GM12878 (cell line): ENCODE measurements around the gene PRR29. TPM values are rescaled to one million over a fixed set of nuclear protein-coding genes. Genes with fewer than 3 reads are reported as not detected.

Experiments
- ATAC-seq: fragments of 200-7000 bp; cut with Tn5 transposase; 3 replicates; pipeline ENCODE4 v1.9.1; 2020; ENCODE audit warnings: mild to moderate bottlenecking, moderate library complexity
- BruUV-seq: library from RNA; stranded (reverse); fragments of 400-500 nt; replicated peaks from 2 replicates; lab custom pipeline; 2021; lab: Mats Ljungman, UMichigan
- CTCF ChIA-PET: fragments of 300-600 bp; sonication (Branson Sonifier 250); formaldehyde crosslinking; extraction: SDS; loops from one replicate; lab custom pipeline; 2021; ENCODE audit warnings: inconsistent platforms; lab: Yijun Ruan, JAX
- POLR2A ChIA-PET: fragments of 350-600 bp; formaldehyde crosslinking; extraction: SDS; loops from one replicate; lab custom pipeline; 2021; ENCODE audit warnings: inconsistent platforms; lab: Charles Lee
- RAD21 ChIA-PET: fragments of 300-600 bp; sonication (Branson Sonifier 250); formaldehyde crosslinking; loops from one replicate; lab custom pipeline; 2023; ENCODE audit warnings: antibody characterized with exemption; ENCODE audit not compliant: unreplicated experiment; lab: Charles Lee
- SMC1A ChIA-PET: fragments of 300-600 bp; sonication (Branson Sonifier 250); formaldehyde crosslinking; loops from one replicate; lab custom pipeline; 2023; ENCODE audit not compliant: unreplicated experiment, uncharacterized antibody; lab: Charles Lee
- DNase-seq: peaks from one replicate; pipeline ENCODE4 v3.0.0-alpha.2; 2011; ENCODE audit warnings: low read depth, low spot score
- FAIRE-seq: peaks from 3 replicates; lab custom pipeline; 2011; peaks lifted over from hg19 to GRCh38; lab: Jason Lieb, UNC
- H2AFZ ChIP-seq: 2 replicates; pipeline ENCODE4 v1.6.0; 2011; ENCODE audit warnings: low read depth, low read length, control low read depth; ENCODE audit not compliant: control insufficient read depth
- H3K27ac ChIP-seq: 2 replicates; pipeline ENCODE4 v1.5.1; 2011; ENCODE audit warnings: control low read depth; ENCODE audit not compliant: control insufficient read depth, insufficient read depth
- H3K27me3 ChIP-seq, 2 experiments: replicated peaks in 1 of 2; 2 replicates each; pipeline versions ENCODE4 v1.6.0 to v1.6.1; 2011; ENCODE audit warnings: low read length in 1 of 2; ENCODE audit not compliant: control insufficient read depth in 2 of 2, insufficient read depth in 2 of 2
- H3K36me3 ChIP-seq, 2 experiments: 2 replicates each; pipeline ENCODE4 v1.5.1; 2011; ENCODE audit warnings: low read length in 1 of 2; ENCODE audit not compliant: control insufficient read depth in 2 of 2, insufficient read depth in 2 of 2
- H3K4me1 ChIP-seq: 2 replicates; pipeline ENCODE4 v1.6.1; 2011; ENCODE audit warnings: mild to moderate bottlenecking, low read length, moderate library complexity, mixed read lengths; ENCODE audit not compliant: control insufficient read depth, insufficient read depth
- H3K4me2 ChIP-seq: 2 replicates; pipeline ENCODE4 v1.6.0; 2011; ENCODE audit warnings: control low read depth; ENCODE audit not compliant: control insufficient read depth, insufficient read depth
- H3K4me3 ChIP-seq: fragments of 200-600 bp; sonication (generic); 2 replicates; pipeline ENCODE4 v1.5.1; 2016
- H3K79me2 ChIP-seq: 2 replicates; pipeline ENCODE4 v1.6.0; 2011; ENCODE audit warnings: low read length; ENCODE audit not compliant: control insufficient read depth, insufficient read depth
- H3K9ac ChIP-seq: 2 replicates; pipeline ENCODE4 v1.8.0; 2011; ENCODE audit warnings: low read length, control low read depth, mixed read lengths; ENCODE audit not compliant: control insufficient read depth, insufficient read depth
- H3K9me3 ChIP-seq: replicated peaks from 3 replicates; pipeline ENCODE4 v1.5.1; 2011; ENCODE audit warnings: mild to moderate bottlenecking, low read length; ENCODE audit not compliant: control insufficient read depth, insufficient read depth
- H4K20me1 ChIP-seq: 2 replicates; pipeline ENCODE4 v1.6.0; 2011; ENCODE audit not compliant: control insufficient read depth, insufficient read depth
- BCL11A ChIP-seq: IDR thresholded peaks from 2 replicates; pipeline ENCODE4 v1.6.1; 2011; ENCODE audit warnings: low read depth, low read length
- CEBPB ChIP-seq, 2 experiments: fragments of 150-350 bp in 1 of 2; IDR thresholded peaks; 2 replicates each; pipeline ENCODE4 v1.6.1; 2012 to 2014; ENCODE audit warnings: low read depth in 2 of 2, low read length in 2 of 2, borderline replicate concordance in 1 of 2, inconsistent platforms in 1 of 2
- CREB1 ChIP-seq: IDR thresholded peaks from 2 replicates; pipeline ENCODE4 v1.6.1; 2012; ENCODE audit warnings: low read depth, mild to moderate bottlenecking, inconsistent platforms
- EZH2 ChIP-seq: IDR thresholded peaks from 2 replicates; pipeline ENCODE4 v1.6.1; 2012; ENCODE audit warnings: low read depth, mild to moderate bottlenecking, control low read depth, inconsistent platforms, low read length, borderline replicate concordance; ENCODE audit not compliant: control insufficient read depth
- IKZF2 ChIP-seq, 2 experiments: fragments of 450-650 bp; IDR thresholded peaks; 2 replicates each; pipeline ENCODE4 v1.6.1; 2017; ENCODE audit warnings: mild to moderate bottlenecking in 2 of 2, moderate library complexity in 2 of 2
- MXI1 ChIP-seq: fragments of 150-350 bp; IDR thresholded peaks from 2 replicates; pipeline ENCODE4 v1.6.1; 2011; ENCODE audit warnings: low read depth, mild to moderate bottlenecking, inconsistent platforms, low read length, improper control_type of control experiment
- PAX8 ChIP-seq: fragments of 450-650 bp; IDR thresholded peaks from 2 replicates; pipeline ENCODE4 v1.6.1; 2017; ENCODE audit warnings: mild to moderate bottlenecking, moderate library complexity
- POLR2A ChIP-seq: IDR thresholded peaks from 2 replicates; pipeline ENCODE4 v1.6.1; 2011; ENCODE audit warnings: low read depth, mild to moderate bottlenecking, low read length
- RAD51 ChIP-seq: fragments of 450-650 bp; IDR thresholded peaks from 2 replicates; pipeline ENCODE4 v1.6.1; 2016; ENCODE audit warnings: moderate library complexity, mild to moderate bottlenecking, inconsistent platforms
- REST ChIP-seq: IDR thresholded peaks from 2 replicates; pipeline ENCODE4 v1.6.1; 2012; ENCODE audit warnings: mild to moderate bottlenecking, low read depth, low read length
- SMAD1 ChIP-seq: fragments of 450-650 bp; IDR thresholded peaks from 2 replicates; pipeline ENCODE4 v1.6.1; 2018; ENCODE audit warnings: mild to moderate bottlenecking, low read depth; ENCODE audit not compliant: partially characterized antibody
- SMAD5 ChIP-seq: IDR thresholded peaks from 2 replicates; pipeline ENCODE4 v1.6.1; 2016; ENCODE audit warnings: antibody characterized with exemption, low read depth
- SREBF1 ChIP-seq: IDR thresholded peaks from 2 replicates; pipeline ENCODE4 v1.6.1; 2012; ENCODE audit warnings: mild to moderate bottlenecking, low read length
- ZBED1 ChIP-seq: IDR thresholded peaks from 2 replicates; pipeline ENCODE4 v1.6.1; 2016; ENCODE audit warnings: borderline replicate concordance
- ZNF217 ChIP-seq: fragments of 450-650 bp; IDR thresholded peaks from 2 replicates; pipeline ENCODE4 v1.6.1; 2017; ENCODE audit warnings: antibody characterized with exemption, mild to moderate bottlenecking
- ZNF24 ChIP-seq: fragments of 450-650 bp; IDR thresholded peaks from 2 replicates; pipeline ENCODE4 v1.6.1; 2017; ENCODE audit warnings: antibody characterized with exemption, mild to moderate bottlenecking
- WGBS: methylation state at CpG from one replicate; pipeline ENCODE4 v1.1.6; 2016; ENCODE audit warnings: low lambda C conversion rate; ENCODE audit not compliant: insufficient replicate concordance, insufficient coverage; ENCODE audit errors: missing lambda C conversion rate; 5-methylcytosine and 5-hydroxymethylcytosine counted together
- in situ Hi-C: fragments of 300-500 bp; cut with MboI; formaldehyde crosslinking; loops from 9 replicates; pipeline ENCODE4 v1.14.3; 2018; ENCODE audit warnings: mixed read lengths
- intact Hi-C: fragments of 100-400 bp; cut with micrococcal nuclease; formaldehyde crosslinking; loops from one replicate; pipeline ENCODE4 v1.14.2; 2022; ENCODE audit not compliant: unreplicated experiment
- polyA plus RNA-seq, 11 experiments: library from polyadenylated mRNA; depleted of rRNA in 4 of 11; unstranded in 6 of 11; stranded (reverse) in 5 of 11; fragments of >200 nt; fragmentation: Nextera tagmentation in 4 of 11; fragmentation: Illumina TruSeq in 1 of 11; extraction: Ambion mirVana in 4 of 11; extraction: Trizol in 1 of 11; gene quantifications; 1 replicate in 1 of 11; 2 replicates in 10 of 11; pipeline versions ENCODE4 v1.2.1 to v1.2.3, GENCODE V29; 2011 to 2016; ENCODE audit warnings: inconsistent platforms in 2 of 11, missing spikeins in 2 of 11, low read depth in 1 of 11
- total RNA-seq, 4 experiments: library from RNA; depleted of rRNA in 3 of 4; stranded (reverse); fragments of >200 nt in 3 of 4; fragmentation: Illumina TruSeq in 1 of 4; extraction: Trizol in 1 of 4; gene quantifications; 2 replicates each; pipeline versions ENCODE4 v1.2.1 to v1.2.3, GENCODE V29; 2013 to 2021
- TF ChIP-seq, protein P1 (sequence below): fragments of 450-650 bp; formaldehyde crosslinking; IDR thresholded peaks from 2 replicates; pipeline ENCODE4 v1.4.0; 2020; ENCODE audit warnings: mild to moderate bottlenecking, moderate library complexity
- TF ChIP-seq, protein P2 (sequence below): fragments of 450-650 bp; IDR thresholded peaks from 2 replicates; pipeline ENCODE4 v1.6.1; 2016; ENCODE audit warnings: mild to moderate bottlenecking

PRR29 gene
- total and polyA plus RNA-seq, 10 of the 15 experiments (the other 5 are each of a cell fraction or from before 2014, with no cell fraction given) = 0.01 to 2.4 (median 0.18) TPM; not detected in 3

GRCh38 chr17:63991611-63992010, 6.5 kb upstream of the PRR29 start:
- intact Hi-C loops (no loop called here), in situ Hi-C loops (no loop called here)
- ATAC-seq (no peak), FAIRE-seq (no peak), DNase-seq (no peak)
- BruUV-seq = no TSS peak
- Histone ChIP-seq H4K20me1 (no peaks in the 10 kb centered on the region), H3K27me3 (peaks cover 0 to 3% of the 10 kb centered on the region in 2 experiments), H3K36me3 (no peaks in the 10 kb centered on the region), H3K9me3 (no peaks in the 10 kb centered on the region), H3K4me1 (no peaks in the 10 kb centered on the region), H2AFZ (no peak overlapping the region), H3K79me2 (no peaks in the 10 kb centered on the region), H3K27ac (no peak overlapping the region), H3K9ac (no peak overlapping the region), H3K4me2 (no peak overlapping the region), H3K4me3 (no peak overlapping the region)
- no peak for TF ChIP-seq POLR2A
- TF ChIP-seq, protein P1, sequence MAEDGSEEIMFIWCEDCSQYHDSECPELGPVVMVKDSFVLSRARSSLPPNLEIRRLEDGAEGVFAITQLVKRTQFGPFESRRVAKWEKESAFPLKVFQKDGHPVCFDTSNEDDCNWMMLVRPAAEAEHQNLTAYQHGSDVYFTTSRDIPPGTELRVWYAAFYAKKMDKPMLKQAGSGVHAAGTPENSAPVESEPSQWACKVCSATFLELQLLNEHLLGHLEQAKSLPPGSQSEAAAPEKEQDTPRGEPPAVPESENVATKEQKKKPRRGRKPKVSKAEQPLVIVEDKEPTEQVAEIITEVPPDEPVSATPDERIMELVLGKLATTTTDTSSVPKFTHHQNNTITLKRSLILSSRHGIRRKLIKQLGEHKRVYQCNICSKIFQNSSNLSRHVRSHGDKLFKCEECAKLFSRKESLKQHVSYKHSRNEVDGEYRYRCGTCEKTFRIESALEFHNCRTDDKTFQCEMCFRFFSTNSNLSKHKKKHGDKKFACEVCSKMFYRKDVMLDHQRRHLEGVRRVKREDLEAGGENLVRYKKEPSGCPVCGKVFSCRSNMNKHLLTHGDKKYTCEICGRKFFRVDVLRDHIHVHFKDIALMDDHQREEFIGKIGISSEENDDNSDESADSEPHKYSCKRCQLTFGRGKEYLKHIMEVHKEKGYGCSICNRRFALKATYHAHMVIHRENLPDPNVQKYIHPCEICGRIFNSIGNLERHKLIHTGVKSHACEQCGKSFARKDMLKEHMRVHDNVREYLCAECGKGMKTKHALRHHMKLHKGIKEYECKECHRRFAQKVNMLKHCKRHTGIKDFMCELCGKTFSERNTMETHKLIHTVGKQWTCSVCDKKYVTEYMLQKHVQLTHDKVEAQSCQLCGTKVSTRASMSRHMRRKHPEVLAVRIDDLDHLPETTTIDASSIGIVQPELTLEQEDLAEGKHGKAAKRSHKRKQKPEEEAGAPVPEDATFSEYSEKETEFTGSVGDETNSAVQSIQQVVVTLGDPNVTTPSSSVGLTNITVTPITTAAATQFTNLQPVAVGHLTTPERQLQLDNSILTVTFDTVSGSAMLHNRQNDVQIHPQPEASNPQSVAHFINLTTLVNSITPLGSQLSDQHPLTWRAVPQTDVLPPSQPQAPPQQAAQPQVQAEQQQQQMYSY = no peak
- no peak for TF ChIP-seq ZNF24
- no peak for TF ChIP-seq SMAD1
- no peak for TF ChIP-seq CEBPB (IDR thresholded peaks at IDR 0.05; ENCODE audit: borderline replicate concordance in 1 of 2, low read depth in 2 of 2, low read length in 2 of 2)
- no peak for TF ChIP-seq REST
- TF ChIP-seq MXI1 = no peak
- TF ChIP-seq ZBED1 = no peak
- TF ChIP-seq CREB1 = no peak
- TF ChIP-seq IKZF2 (IDR thresholded peaks at IDR 0.05) = no peak
- TF ChIP-seq, protein P2, sequence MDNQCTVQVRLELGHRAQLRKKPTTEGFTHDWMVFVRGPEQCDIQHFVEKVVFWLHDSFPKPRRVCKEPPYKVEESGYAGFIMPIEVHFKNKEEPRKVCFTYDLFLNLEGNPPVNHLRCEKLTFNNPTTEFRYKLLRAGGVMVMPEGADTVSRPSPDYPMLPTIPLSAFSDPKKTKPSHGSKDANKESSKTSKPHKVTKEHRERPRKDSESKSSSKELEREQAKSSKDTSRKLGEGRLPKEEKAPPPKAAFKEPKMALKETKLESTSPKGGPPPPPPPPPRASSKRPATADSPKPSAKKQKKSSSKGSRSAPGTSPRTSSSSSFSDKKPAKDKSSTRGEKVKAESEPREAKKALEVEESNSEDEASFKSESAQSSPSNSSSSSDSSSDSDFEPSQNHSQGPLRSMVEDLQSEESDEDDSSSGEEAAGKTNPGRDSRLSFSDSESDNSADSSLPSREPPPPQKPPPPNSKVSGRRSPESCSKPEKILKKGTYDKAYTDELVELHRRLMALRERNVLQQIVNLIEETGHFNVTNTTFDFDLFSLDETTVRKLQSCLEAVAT = no peak
- no peak for TF ChIP-seq EZH2
- TF ChIP-seq SMAD5 = no peak
- no peak for TF ChIP-seq PAX8
- TF ChIP-seq RAD51 = no peak
- TF ChIP-seq SREBF1 = no peak
- no peak for TF ChIP-seq ZNF217
- TF ChIP-seq BCL11A = no peak
- WGBS = 42% methylated on average over 11 of the region's 11 CpGs
- ChIA-PET RAD21 (interaction anchor here (0.7 to 1.2 kb wide), 3 partner anchors 37 to 72 kb away, joined by 3 to 5 read pairs (median 3); no protein-coding TSS in a partner anchor), POLR2A (no interaction called here), SMC1A (interaction anchor here (0.8 to 2.3 kb wide), 7 partner anchors 22 to 72 kb away, joined by 3 to 10 read pairs (median 3); partner anchors contain the start of gene ICAM2), CTCF (interaction anchor here (0.7 to 3.6 kb wide), 8 partner anchors 8 to 142 kb away, joined by 3 to 26 read pairs (median 4); no protein-coding TSS in a partner anchor)
